Natural killer cell (primary cell): Measurements from ENCODE around the gene WDR5. TPM values are rescaled to one million over a fixed set of nuclear protein-coding genes. Genes with fewer than 3 reads are reported as not detected.

Source experiments
- ATAC-seq, 3 donors: fragments of 150-1000 bp in 2 of 3; fragments of 200-7000 bp in 1 of 3; cut with Tn5 transposase; 1 replicate in 1 of 3; 2 replicates in 2 of 3; pipeline ENCODE4 v1.10.0; 2021; ENCODE audit warnings: mild to moderate bottlenecking in 2 of 3, moderate library complexity in 2 of 3
- DNase-seq, 2 donors: peaks; one replicate each; pipeline versions ENCODE4 v3.0.0 to v3.0.0-alpha.2; 2013 to 2021; ENCODE audit warnings: mixed read lengths in 1 of 2
- H3K27ac ChIP-seq: one replicate; pipeline ENCODE4 v1.5.1; 2013; ENCODE audit warnings: mild to moderate bottlenecking, low read length
- H3K27me3 ChIP-seq: one replicate; pipeline ENCODE4 v1.6.1; 2013; ENCODE audit warnings: low read length; ENCODE audit not compliant: control insufficient read depth, insufficient read depth
- H3K36me3 ChIP-seq: one replicate; pipeline ENCODE4 v1.6.1; 2013; ENCODE audit warnings: low read length; ENCODE audit not compliant: control insufficient read depth, insufficient read depth
- H3K4me1 ChIP-seq: one replicate; pipeline ENCODE4 v1.6.1; 2013; ENCODE audit warnings: low read length; ENCODE audit not compliant: control insufficient read depth, insufficient read depth
- H3K4me3 ChIP-seq: one replicate; pipeline ENCODE4 v1.5.1; 2013; ENCODE audit warnings: low read length
- H3K9me3 ChIP-seq: one replicate; pipeline ENCODE4 v1.6.1; 2013; ENCODE audit warnings: low read length; ENCODE audit not compliant: control insufficient read depth, insufficient read depth
- H3K27ac Mint-ChIP-seq, 2 donors: one replicate each; pipeline ENCODE4 v1.8.0; 2022; ENCODE audit warnings: mild to moderate bottlenecking in 2 of 2, mixed read lengths in 2 of 2, moderate library complexity in 1 of 2
- H3K27me3 Mint-ChIP-seq, 2 donors: one replicate each; pipeline ENCODE4 v1.8.0; 2022; ENCODE audit warnings: low read depth in 2 of 2, mixed read lengths in 2 of 2
- H3K36me3 Mint-ChIP-seq: one replicate; pipeline ENCODE4 v1.8.0; 2022; ENCODE audit warnings: mixed read lengths
- H3K4me1 Mint-ChIP-seq, 2 donors: one replicate each; pipeline ENCODE4 v1.8.0; 2022; ENCODE audit warnings: mixed read lengths in 2 of 2
- H3K4me3 Mint-ChIP-seq: one replicate; pipeline ENCODE4 v1.8.0; 2022; ENCODE audit warnings: mild to moderate bottlenecking, moderate library complexity, mixed read lengths
- H3K9me3 Mint-ChIP-seq, 2 donors: one replicate each; pipeline ENCODE4 v1.8.0; 2022; ENCODE audit warnings: mixed read lengths in 2 of 2
- WGBS: methylation state at CpG from one replicate; pipeline ENCODE4 v1.1.7; 2013; ENCODE audit warnings: missing lambda C conversion rate; ENCODE audit not compliant: insufficient coverage; 5-methylcytosine and 5-hydroxymethylcytosine counted together
- intact Hi-C: fragments of 100-400 bp; cut with micrococcal nuclease; formaldehyde crosslinking; loops from one replicate; pipeline ENCODE4 v1.14.2; 2022
- total RNA-seq, 4 donors: library from RNA; stranded (reverse); fragments of 120-200 nt in 1 of 4; gene quantifications; one replicate each; pipeline versions ENCODE4 v1.2.3 to v1.2.4, GENCODE V29; 2013 to 2022
- TF ChIP-seq, protein P1 (sequence below): fragments of 200-600 bp; IDR thresholded peaks from one replicate; pipeline ENCODE4 v1.8.0; 2022; ENCODE audit warnings: antibody characterized with exemption

WDR5 gene
- total RNA-seq, 3 donors from 2014 or later (not counting 1 experiment from before 2014, with no cell fraction given), result 12.9 to 18.6 (median 15.9) TPM

- Mint-ChIP-seq H3K4me1 (peaks cover 5 to 15% of the 10 kb centered on the region in 2 donors), H3K27me3 (no peaks in the 10 kb centered on the region), H3K9me3 (no peaks in the 10 kb centered on the region), H3K36me3 (no peaks in the 10 kb centered on the region), H3K27ac (no peak overlapping the region), H3K4me3 (peak overlapping the region; percentile 58)
- ATAC-seq (no peak), DNase-seq (no peak)
- Histone ChIP-seq H3K4me1 (peaks cover 13% of the 10 kb centered on the region), H3K27me3 (no peaks in the 10 kb centered on the region), H3K36me3 (no peaks in the 10 kb centered on the region), H3K4me3 (no peak overlapping the region), H3K9me3 (peaks cover 3% of the 10 kb centered on the region), H3K27ac (no peak overlapping the region)
- WGBS, result 95% methylated on average over 13 of the region's 13 CpGs
- intact Hi-C loops, result loop anchor here (10.0 kb wide), 1 partner anchor 158 kb away; the partner anchor contains the start of gene RXRA
- TF ChIP-seq, protein P1, sequence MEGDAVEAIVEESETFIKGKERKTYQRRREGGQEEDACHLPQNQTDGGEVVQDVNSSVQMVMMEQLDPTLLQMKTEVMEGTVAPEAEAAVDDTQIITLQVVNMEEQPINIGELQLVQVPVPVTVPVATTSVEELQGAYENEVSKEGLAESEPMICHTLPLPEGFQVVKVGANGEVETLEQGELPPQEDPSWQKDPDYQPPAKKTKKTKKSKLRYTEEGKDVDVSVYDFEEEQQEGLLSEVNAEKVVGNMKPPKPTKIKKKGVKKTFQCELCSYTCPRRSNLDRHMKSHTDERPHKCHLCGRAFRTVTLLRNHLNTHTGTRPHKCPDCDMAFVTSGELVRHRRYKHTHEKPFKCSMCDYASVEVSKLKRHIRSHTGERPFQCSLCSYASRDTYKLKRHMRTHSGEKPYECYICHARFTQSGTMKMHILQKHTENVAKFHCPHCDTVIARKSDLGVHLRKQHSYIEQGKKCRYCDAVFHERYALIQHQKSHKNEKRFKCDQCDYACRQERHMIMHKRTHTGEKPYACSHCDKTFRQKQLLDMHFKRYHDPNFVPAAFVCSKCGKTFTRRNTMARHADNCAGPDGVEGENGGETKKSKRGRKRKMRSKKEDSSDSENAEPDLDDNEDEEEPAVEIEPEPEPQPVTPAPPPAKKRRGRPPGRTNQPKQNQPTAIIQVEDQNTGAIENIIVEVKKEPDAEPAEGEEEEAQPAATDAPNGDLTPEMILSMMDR, result no peak
Observed at GRCh38 chr9:134166374-134166773, 30.5 kb downstream of the WDR5 start.

DNA sequence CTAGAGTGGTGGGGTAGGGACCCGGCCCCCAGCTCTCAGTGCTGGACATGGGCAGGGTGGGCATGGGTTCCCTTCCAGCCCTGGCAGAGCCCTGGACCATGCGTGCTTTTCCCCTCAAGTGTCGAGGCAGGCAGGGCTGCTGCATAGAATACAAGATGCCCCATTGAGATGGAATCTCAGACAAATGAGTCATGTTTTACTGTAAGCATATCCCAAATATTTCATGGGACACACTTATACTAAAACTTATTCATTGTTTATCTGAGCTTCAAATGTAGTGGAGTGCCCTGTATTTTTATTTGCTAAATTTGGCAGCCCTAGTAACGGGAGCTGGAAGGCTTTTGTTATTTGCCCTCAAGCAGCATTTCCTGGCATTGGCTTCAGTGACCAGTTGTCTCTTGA is 31.6 kb downstream of the WDR5 start:
- TF ChIP-seq, protein P1, result no peak
- Histone ChIP-seq H3K36me3 (no peaks in the 10 kb centered on the region), H3K27ac (no peak overlapping the region), H3K27me3 (no peaks in the 10 kb centered on the region), H3K9me3 (peaks cover 3% of the 10 kb centered on the region), H3K4me3 (no peak overlapping the region), H3K4me1 (peaks cover 18% of the 10 kb centered on the region)
- Mint-ChIP-seq H3K9me3 (no peaks in the 10 kb centered on the region), H3K36me3 (no peaks in the 10 kb centered on the region), H3K27me3 (no peaks in the 10 kb centered on the region), H3K4me1 (peaks cover 0 to 8% of the 10 kb centered on the region in 2 donors), H3K4me3 (no peak overlapping the region), H3K27ac (no peak overlapping the region)
- ATAC-seq (no peak), DNase-seq (no peak)
- intact Hi-C loops, result loop anchor here (10.0 kb wide), 1 partner anchor 157 kb away; the partner anchor contains the start of gene RXRA
- 92% methylated on average over 4 of the region's 4 CpGs for WGBS

DNA sequence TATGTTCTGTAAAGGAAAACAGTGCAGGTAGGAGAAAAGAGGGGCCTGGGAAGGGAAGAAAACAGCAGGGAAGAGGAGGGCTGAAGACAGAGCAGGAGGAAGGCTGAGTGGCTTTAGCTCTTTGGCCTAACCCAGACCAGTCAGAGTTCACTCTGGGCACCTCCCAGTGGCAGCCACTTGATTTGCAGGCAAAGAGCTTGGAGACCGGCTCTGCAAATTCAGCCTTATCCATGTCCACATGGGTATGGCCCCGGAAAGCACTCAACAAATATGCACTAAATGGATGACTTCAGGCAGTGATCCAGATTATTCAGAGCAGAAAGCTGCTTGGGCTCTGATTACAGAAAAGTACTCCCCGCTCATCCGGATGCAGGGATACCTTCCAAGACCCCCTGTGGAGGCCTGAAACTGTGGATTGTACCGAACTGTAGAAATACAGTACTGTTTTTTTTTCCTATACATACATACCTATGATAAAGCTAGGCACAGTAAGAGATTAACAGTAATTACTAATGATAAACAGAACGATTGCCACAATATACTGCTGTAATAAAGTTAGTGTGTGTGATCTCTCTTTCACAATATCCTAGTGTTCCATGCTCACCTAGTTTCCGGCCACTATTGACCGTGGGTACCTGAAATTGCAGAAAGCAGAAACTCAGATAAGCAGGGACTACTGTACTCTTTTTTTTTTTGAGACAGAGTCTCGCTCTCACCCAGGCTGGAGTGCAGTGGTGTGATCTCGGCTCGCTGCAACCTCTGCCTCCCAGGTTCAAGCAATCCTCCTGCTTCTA is 33.1 kb downstream of the WDR5 start:
- H3K27ac ChIP-seq, result no peak overlapping the region
- H3K4me3 ChIP-seq, result no peak overlapping the region
- H3K4me3 Mint-ChIP-seq, result no peak overlapping the region
- no peaks in the 10 kb centered on the region for H3K9me3 Mint-ChIP-seq
- peaks cover 3% of the 10 kb centered on the region for H3K9me3 ChIP-seq
- H3K27me3 Mint-ChIP-seq, result no peaks in the 10 kb centered on the region
- H3K27ac Mint-ChIP-seq, result no peak overlapping the region
- H3K27me3 ChIP-seq, result no peaks in the 10 kb centered on the region
- ATAC-seq (no peak), DNase-seq (no peak)
- peaks cover 0 to 1% of the 10 kb centered on the region in 2 donors for H3K4me1 Mint-ChIP-seq
- TF ChIP-seq, protein P1, result no peak
- intact Hi-C loops, result loop anchor here (10.0 kb wide), 1 partner anchor 156 kb away; the partner anchor contains the start of gene RXRA
- no peaks in the 10 kb centered on the region for H3K36me3 ChIP-seq
- H3K4me1 ChIP-seq, result peaks cover 15% of the 10 kb centered on the region
- H3K36me3 Mint-ChIP-seq, result no peaks in the 10 kb centered on the region
- WGBS, result 94% methylated on average over 9 of the region's 11 CpGs
